ENCODE data around the gene ADGRE2.

The ADGRE2 gene

DNA sequence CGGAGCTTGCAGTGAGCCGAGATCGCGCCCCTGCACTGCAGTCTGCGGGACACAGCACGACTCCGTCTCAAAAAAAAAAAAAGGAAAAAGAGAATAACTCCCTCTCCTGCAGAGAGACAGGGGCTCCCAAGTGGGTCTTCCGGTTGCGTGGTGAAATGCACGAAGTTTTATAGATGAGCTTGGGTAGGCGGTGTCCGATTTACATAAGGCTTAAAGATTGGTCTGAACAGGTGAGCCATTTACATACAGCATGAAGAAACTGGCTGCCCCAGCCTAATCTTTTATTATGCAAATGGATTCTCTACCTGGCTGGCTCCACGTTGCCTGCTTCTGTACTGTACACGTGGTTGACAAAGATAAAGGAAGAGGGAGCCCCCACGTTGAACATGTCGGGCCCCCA, 19.5 kb downstream of the ADGRE2 start:
- Histone ChIP-seq H3K4me1 (ENCODE audit: control insufficient read depth, low read length) (no peaks in the 10 kb centered on the region), H3K79me2 (ENCODE audit: control insufficient read depth, low read length) (no peaks in the 10 kb centered on the region), H3F3A (ENCODE audit: control insufficient read depth, insufficient read depth) (no peaks in the 10 kb centered on the region), H3K27ac (ENCODE audit: low read depth, low read length) (no peak overlapping the region), H3K4me3 (ENCODE audit: low read length) (no peak overlapping the region), H3K4me2 (ENCODE audit: low read length) (no peak overlapping the region), H3K27me3 (ENCODE audit: control insufficient read depth, low read length) (no peaks in the 10 kb centered on the region), H3K9me2 (replicated peaks; ENCODE audit: control insufficient read depth, low read length) (no peaks in the 10 kb centered on the region), H3K36me3 (ENCODE audit: control insufficient read depth, low read length) (no peaks in the 10 kb centered on the region), H4K20me1 (ENCODE audit: control insufficient read depth, insufficient read depth, low read depth, low read length) (no peaks in the 10 kb centered on the region), H3K9me3 (ENCODE audit: control insufficient read depth, insufficient read depth, low read length) (no peaks in the 10 kb centered on the region)
- TF ChIP-seq, protein P1, sequence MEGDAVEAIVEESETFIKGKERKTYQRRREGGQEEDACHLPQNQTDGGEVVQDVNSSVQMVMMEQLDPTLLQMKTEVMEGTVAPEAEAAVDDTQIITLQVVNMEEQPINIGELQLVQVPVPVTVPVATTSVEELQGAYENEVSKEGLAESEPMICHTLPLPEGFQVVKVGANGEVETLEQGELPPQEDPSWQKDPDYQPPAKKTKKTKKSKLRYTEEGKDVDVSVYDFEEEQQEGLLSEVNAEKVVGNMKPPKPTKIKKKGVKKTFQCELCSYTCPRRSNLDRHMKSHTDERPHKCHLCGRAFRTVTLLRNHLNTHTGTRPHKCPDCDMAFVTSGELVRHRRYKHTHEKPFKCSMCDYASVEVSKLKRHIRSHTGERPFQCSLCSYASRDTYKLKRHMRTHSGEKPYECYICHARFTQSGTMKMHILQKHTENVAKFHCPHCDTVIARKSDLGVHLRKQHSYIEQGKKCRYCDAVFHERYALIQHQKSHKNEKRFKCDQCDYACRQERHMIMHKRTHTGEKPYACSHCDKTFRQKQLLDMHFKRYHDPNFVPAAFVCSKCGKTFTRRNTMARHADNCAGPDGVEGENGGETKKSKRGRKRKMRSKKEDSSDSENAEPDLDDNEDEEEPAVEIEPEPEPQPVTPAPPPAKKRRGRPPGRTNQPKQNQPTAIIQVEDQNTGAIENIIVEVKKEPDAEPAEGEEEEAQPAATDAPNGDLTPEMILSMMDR (IDR thresholded peaks at IDR 0.05; ENCODE audit: low read depth, low read length, poor library complexity, severe bottlenecking): no peak
- TF ChIP-seq EZH2phosphoT487 (IDR thresholded peaks at IDR 0.05; ENCODE audit: borderline replicate concordance, low read length): no peak

DNA sequence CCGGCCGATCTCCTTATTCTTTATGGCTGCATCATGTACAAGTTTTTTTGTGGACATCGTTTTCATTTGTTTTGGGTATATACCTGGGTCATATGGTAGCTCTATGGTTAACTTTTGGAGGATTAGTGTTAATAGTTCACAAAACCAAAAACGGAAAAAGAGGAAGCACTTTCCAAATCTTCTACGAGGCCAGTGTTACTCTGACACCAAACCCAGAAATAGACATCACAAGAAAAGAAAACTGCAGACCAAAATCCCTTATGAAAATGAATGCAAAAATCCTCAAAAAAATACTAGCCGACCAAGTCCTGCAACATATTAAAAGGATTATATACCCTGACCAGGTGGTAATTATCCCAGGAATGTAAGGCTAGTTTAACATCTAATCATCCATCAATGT, 29.8 kb downstream of the ADGRE2 start:
- Histone ChIP-seq H3K4me1 (ENCODE audit: control insufficient read depth, low read length) (no peaks in the 10 kb centered on the region), H3K4me2 (ENCODE audit: low read length) (no peak overlapping the region), H3K27me3 (ENCODE audit: control insufficient read depth, low read length) (no peaks in the 10 kb centered on the region), H3K9me3 (ENCODE audit: control insufficient read depth, insufficient read depth, low read length) (no peaks in the 10 kb centered on the region), H3K9me2 (replicated peaks; ENCODE audit: control insufficient read depth, low read length) (no peaks in the 10 kb centered on the region), H3K36me3 (ENCODE audit: control insufficient read depth, low read length) (no peaks in the 10 kb centered on the region), H3F3A (ENCODE audit: control insufficient read depth, insufficient read depth) (peaks cover 4% of the 10 kb centered on the region), H3K27ac (ENCODE audit: low read depth, low read length) (no peak overlapping the region), H3K79me2 (ENCODE audit: control insufficient read depth, low read length) (no peaks in the 10 kb centered on the region), H4K20me1 (ENCODE audit: control insufficient read depth, insufficient read depth, low read depth, low read length) (no peaks in the 10 kb centered on the region), H3K4me3 (ENCODE audit: low read length) (no peak overlapping the region)
- TF ChIP-seq, protein P1 (IDR thresholded peaks at IDR 0.05; ENCODE audit: low read depth, low read length, poor library complexity, severe bottlenecking): no peak
- no peak for TF ChIP-seq EZH2phosphoT487 (IDR thresholded peaks at IDR 0.05; ENCODE audit: borderline replicate concordance, low read length)

DNA sequence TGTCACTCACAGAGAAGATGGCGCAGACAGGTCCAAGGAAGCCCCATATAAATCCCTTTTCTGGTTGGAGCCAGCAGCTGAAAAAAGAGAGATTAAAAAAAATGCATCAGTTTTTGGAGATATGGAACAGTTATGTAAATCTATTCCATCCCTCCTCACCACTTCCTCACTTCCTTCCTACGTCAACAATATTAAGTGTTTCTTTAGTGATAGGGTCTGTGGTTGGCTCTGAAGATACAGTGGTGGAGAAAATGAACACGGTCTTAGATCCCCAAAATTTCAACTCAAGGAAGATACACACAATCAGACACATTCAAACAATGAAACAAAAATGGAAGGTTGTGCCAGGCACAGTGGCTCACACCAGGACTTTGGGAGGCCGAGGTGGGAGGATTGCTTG, 31.5 kb downstream of the ADGRE2 start:
- Histone ChIP-seq H3K36me3 (ENCODE audit: control insufficient read depth, low read length) (no peaks in the 10 kb centered on the region), H3K27ac (ENCODE audit: low read depth, low read length) (no peak overlapping the region), H3K27me3 (ENCODE audit: control insufficient read depth, low read length) (no peaks in the 10 kb centered on the region), H3K4me2 (ENCODE audit: low read length) (no peak overlapping the region), H3K9me2 (replicated peaks; ENCODE audit: control insufficient read depth, low read length) (no peaks in the 10 kb centered on the region), H3K4me1 (ENCODE audit: control insufficient read depth, low read length) (no peaks in the 10 kb centered on the region), H3F3A (ENCODE audit: control insufficient read depth, insufficient read depth) (peaks cover 4% of the 10 kb centered on the region), H3K9me3 (ENCODE audit: control insufficient read depth, insufficient read depth, low read length) (no peaks in the 10 kb centered on the region), H3K4me3 (ENCODE audit: low read length) (no peak overlapping the region), H3K79me2 (ENCODE audit: control insufficient read depth, low read length) (no peaks in the 10 kb centered on the region), H4K20me1 (ENCODE audit: control insufficient read depth, insufficient read depth, low read depth, low read length) (no peaks in the 10 kb centered on the region)
- no peak for TF ChIP-seq EZH2phosphoT487 (IDR thresholded peaks at IDR 0.05; ENCODE audit: borderline replicate concordance, low read length)
- TF ChIP-seq, protein P1 (IDR thresholded peaks at IDR 0.05; ENCODE audit: low read depth, low read length, poor library complexity, severe bottlenecking): no peak

DNA sequence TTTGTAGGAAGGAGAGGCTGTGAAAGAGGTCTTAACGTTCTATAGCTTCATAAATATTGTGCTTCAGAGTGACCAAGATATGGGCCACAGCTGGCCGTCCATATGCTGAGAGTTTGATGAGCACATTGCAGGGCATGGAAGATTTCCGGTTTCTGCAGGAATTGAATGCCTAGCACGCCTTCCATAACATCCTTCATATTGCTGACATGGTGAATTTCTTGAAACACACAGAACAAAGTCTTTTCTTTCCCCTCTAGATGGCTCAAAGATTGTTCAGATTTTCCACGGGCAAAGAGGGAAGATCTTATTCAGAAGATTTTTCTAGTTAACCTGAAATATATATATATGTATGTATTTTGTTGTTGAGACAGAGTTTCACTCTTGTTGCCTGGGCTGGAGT, 42.4 kb downstream of the ADGRE2 start:
- no peak overlapping the region for H3K4me2 ChIP-seq (ENCODE audit: low read length)
- H3K79me2 ChIP-seq (ENCODE audit: control insufficient read depth, low read length): no peaks in the 10 kb centered on the region
- no peaks in the 10 kb centered on the region for H3K9me2 ChIP-seq (replicated peaks; ENCODE audit: control insufficient read depth, low read length)
- no peaks in the 10 kb centered on the region for H3F3A ChIP-seq (ENCODE audit: control insufficient read depth, insufficient read depth)
- no peak overlapping the region for H3K27ac ChIP-seq (ENCODE audit: low read depth, low read length)
- no peaks in the 10 kb centered on the region for H3K36me3 ChIP-seq (ENCODE audit: control insufficient read depth, low read length)
- no peaks in the 10 kb centered on the region for H3K9me3 ChIP-seq (ENCODE audit: control insufficient read depth, insufficient read depth, low read length)
- no peak overlapping the region for H3K4me3 ChIP-seq (ENCODE audit: low read length)
- H4K20me1 ChIP-seq (ENCODE audit: control insufficient read depth, insufficient read depth, low read depth, low read length): no peaks in the 10 kb centered on the region
- no peaks in the 10 kb centered on the region for H3K4me1 ChIP-seq (ENCODE audit: control insufficient read depth, low read length)
- no peaks in the 10 kb centered on the region for H3K27me3 ChIP-seq (ENCODE audit: control insufficient read depth, low read length)
- TF ChIP-seq EZH2phosphoT487 (IDR thresholded peaks at IDR 0.05; ENCODE audit: borderline replicate concordance, low read length): no peak
- TF ChIP-seq, protein P1 (IDR thresholded peaks at IDR 0.05; ENCODE audit: low read depth, low read length, poor library complexity, severe bottlenecking): no peak

All from DOHH2 (cell line).